IMR-90 (cell line): Measurements from ENCODE around the gene FAM168A. TPM values are rescaled to one million over a fixed set of nuclear protein-coding genes. Genes with fewer than 3 reads are reported as not detected.

Experiments used
- ATAC-seq: fragments of 200-7000 bp; cut with Tn5 transposase; 2 replicates; pipeline ENCODE4 v1.9.1; 2020; ENCODE audit warnings: low read depth, mild to moderate bottlenecking, moderate library complexity
- BruUV-seq: library from RNA; stranded (reverse); fragments of 400-500 nt; replicated peaks from 2 replicates; lab custom pipeline; 2021; lab: Mats Ljungman, UMichigan
- CTCF ChIA-PET: fragments of 300-600 bp; formaldehyde crosslinking; extraction: SDS; loops from one replicate; lab custom pipeline; 2021; ENCODE audit warnings: antibody characterized with exemption; lab: Yijun Ruan, JAX
- POLR2A ChIA-PET: fragments of 300-600 bp; sonication (Branson Sonifier 250); formaldehyde crosslinking; loops from one replicate; lab custom pipeline; 2022; ENCODE audit warnings: antibody characterized with exemption; ENCODE audit not compliant: unreplicated experiment; lab: Charles Lee
- DNase-seq: peaks from one replicate; pipeline ENCODE4 v3.0.0; 2013
- H2AFZ ChIP-seq: replicated peaks from 2 replicates; pipeline ENCODE3; 2013; ENCODE audit warnings: low read length, mild to moderate bottlenecking; ENCODE audit not compliant: poor library complexity
- H2AK5ac ChIP-seq: 2 replicates; pipeline ENCODE4 v1.6.1; 2013; ENCODE audit warnings: low read depth, low read length, inconsistent platforms
- H2AK9ac ChIP-seq: replicated peaks from 2 replicates; pipeline ENCODE3; 2013; ENCODE audit warnings: mild to moderate bottlenecking, low read depth, low read length, moderate library complexity; ENCODE audit not compliant: poor library complexity
- H2BK120ac ChIP-seq: 2 replicates; pipeline ENCODE4 v1.6.1; 2013; ENCODE audit warnings: low read depth, low read length, inconsistent platforms
- H2BK15ac ChIP-seq: 3 replicates; pipeline ENCODE4 v1.6.1; 2013; ENCODE audit warnings: low read depth, low read length, inconsistent platforms
- H2BK20ac ChIP-seq: 2 replicates; pipeline ENCODE4 v1.6.1; 2013; ENCODE audit warnings: low read depth, mild to moderate bottlenecking, inconsistent platforms, low read length, moderate library complexity
- H2BK5ac ChIP-seq: 2 replicates; pipeline ENCODE4 v1.6.1; 2013; ENCODE audit warnings: mild to moderate bottlenecking, low read depth, low read length, inconsistent platforms; ENCODE audit not compliant: poor library complexity, severe bottlenecking
- H3K14ac ChIP-seq: replicated peaks from 2 replicates; pipeline ENCODE4 v1.6.1; 2013; ENCODE audit warnings: low read depth, low read length, inconsistent platforms
- H3K18ac ChIP-seq: 2 replicates; pipeline ENCODE4 v1.6.1; 2013; ENCODE audit warnings: low read depth, low read length, control low read depth
- H3K23ac ChIP-seq: 2 replicates; pipeline ENCODE4 v1.6.1; 2013; ENCODE audit warnings: low read depth, low read length, inconsistent platforms
- H3K27ac ChIP-seq: 2 replicates; pipeline ENCODE4 v1.5.1; 2013; ENCODE audit warnings: mild to moderate bottlenecking, control low read depth, low read length; ENCODE audit not compliant: insufficient read depth
- H3K27me3 ChIP-seq: 2 replicates; pipeline ENCODE4 v1.6.1; 2013; ENCODE audit warnings: low read length; ENCODE audit not compliant: control insufficient read depth, insufficient read depth
- H3K36me3 ChIP-seq: 2 replicates; pipeline ENCODE4 v1.6.1; 2013; ENCODE audit warnings: low read length, mixed read lengths; ENCODE audit not compliant: control insufficient read depth, insufficient read depth
- H3K4ac ChIP-seq: 2 replicates; pipeline ENCODE4 v1.6.1; 2013; ENCODE audit warnings: low read depth, low read length, inconsistent platforms
- H3K4me1 ChIP-seq: 2 replicates; pipeline ENCODE4 v1.6.1; 2013; ENCODE audit warnings: low read length, mixed read lengths; ENCODE audit not compliant: control insufficient read depth, insufficient read depth
- H3K4me2 ChIP-seq: 2 replicates; pipeline ENCODE4 v1.6.1; 2013; ENCODE audit warnings: low read depth, mild to moderate bottlenecking, control low read depth, low read length, moderate library complexity
- H3K4me3 ChIP-seq: 2 replicates; pipeline ENCODE4 v1.5.1; 2013; ENCODE audit warnings: low read depth, mild to moderate bottlenecking, control low read depth, low read length, moderate library complexity; ENCODE audit not compliant: insufficient read depth
- H3K56ac ChIP-seq: 2 replicates; pipeline ENCODE4 v1.6.1; 2013; ENCODE audit warnings: low read length, inconsistent platforms; ENCODE audit not compliant: insufficient read depth; ENCODE audit errors: extremely low read depth
- H3K79me1 ChIP-seq, 2 experiments: 2 replicates each; pipeline ENCODE4 v1.6.1; 2013; ENCODE audit warnings: low read length in 2 of 2, inconsistent platforms in 1 of 2, low read depth in 1 of 2
- H3K9ac ChIP-seq: 2 replicates; pipeline ENCODE4 v1.6.1; 2013; ENCODE audit warnings: low read depth, low read length, control low read depth
- H3K9me1 ChIP-seq: 2 replicates; pipeline ENCODE4 v1.6.1; 2013; ENCODE audit warnings: low read length, inconsistent platforms; ENCODE audit not compliant: insufficient read depth
- H3K9me3 ChIP-seq: 2 replicates; pipeline ENCODE4 v1.6.1; 2013; ENCODE audit warnings: low read length; ENCODE audit not compliant: control insufficient read depth, insufficient read depth
- H4K20me1 ChIP-seq: 2 replicates; pipeline ENCODE4 v1.6.1; 2013; ENCODE audit warnings: low read length, inconsistent platforms; ENCODE audit not compliant: insufficient read depth
- H4K5ac ChIP-seq: 2 replicates; pipeline ENCODE4 v1.6.1; 2013; ENCODE audit warnings: mild to moderate bottlenecking, low read depth, low read length, control low read depth
- H4K8ac ChIP-seq, 2 experiments: 2 replicates each; pipeline ENCODE4 v1.6.1; 2013; ENCODE audit warnings: low read depth in 2 of 2, low read length in 2 of 2, control low read depth in 1 of 2, inconsistent platforms in 1 of 2
- H4K91ac ChIP-seq: 2 replicates; pipeline ENCODE4 v1.6.1; 2013; ENCODE audit warnings: low read depth, low read length, inconsistent platforms; ENCODE audit not compliant: insufficient read depth
- BHLHE40 ChIP-seq: fragments of 150-350 bp; IDR thresholded peaks from 2 replicates; pipeline ENCODE4 v1.6.1; 2016; ENCODE audit warnings: mild to moderate bottlenecking, low read depth, low read length
- CHD1 ChIP-seq: IDR thresholded peaks from 2 replicates; pipeline ENCODE4 v1.6.1; 2012; ENCODE audit warnings: low read depth, low read length, improper control_type of control experiment
- FOS ChIP-seq: fragments of 150-350 bp; IDR thresholded peaks from 2 replicates; pipeline ENCODE4 v1.6.1; 2016; ENCODE audit warnings: low read depth, low read length
- MAFK ChIP-seq: IDR thresholded peaks from 2 replicates; pipeline ENCODE4 v1.6.1; 2012; ENCODE audit warnings: low read depth, low read length, improper control_type of control experiment
- MAZ ChIP-seq: IDR thresholded peaks from 2 replicates; pipeline ENCODE4 v1.6.1; 2012; ENCODE audit warnings: low read depth, mild to moderate bottlenecking, low read length, improper control_type of control experiment, moderate library complexity, borderline replicate concordance
- MXI1 ChIP-seq: IDR thresholded peaks from 2 replicates; pipeline ENCODE4 v1.6.1; 2012; ENCODE audit warnings: low read depth, mild to moderate bottlenecking, low read length, moderate library complexity, borderline replicate concordance
- NFE2L2 ChIP-seq: fragments of 150-350 bp; IDR thresholded peaks from 2 replicates; pipeline ENCODE4 v1.6.1; 2016; ENCODE audit warnings: low read depth, mild to moderate bottlenecking, low read length
- RAD21 ChIP-seq: IDR thresholded peaks from 2 replicates; pipeline ENCODE4 v1.6.1; 2012; ENCODE audit warnings: low read length, improper control_type of control experiment
- RCOR1 ChIP-seq: IDR thresholded peaks from 2 replicates; pipeline ENCODE4 v1.6.1; 2012; ENCODE audit warnings: mild to moderate bottlenecking, low read length, improper control_type of control experiment; ENCODE audit not compliant: insufficient replicate concordance
- SMC3 ChIP-seq: fragments of 150-350 bp; IDR thresholded peaks from 2 replicates; pipeline ENCODE4 v1.6.1; 2016; ENCODE audit warnings: low read depth, mild to moderate bottlenecking, antibody characterized with exemption, low read length, moderate library complexity
- WGBS, 2 experiments: methylation state at CpG; one replicate each; pipeline versions ENCODE4 v1.1.5 to v1.1.7; 2013; ENCODE audit warnings: missing lambda C conversion rate in 2 of 2; ENCODE audit not compliant: insufficient read length in 1 of 2; ENCODE audit errors: extremely low coverage in 2 of 2; 5-methylcytosine and 5-hydroxymethylcytosine counted together
- dilution Hi-C: fragments of 300-500 bp; cut with HindIII; formaldehyde crosslinking; loops from one replicate; pipeline ENCODE4 v1.14.3; 2018; ENCODE audit warnings: low sequenced_read_pairs; ENCODE audit not compliant: unreplicated experiment
- in situ Hi-C: fragments of 300-500 bp; cut with MboI; formaldehyde crosslinking; loops from 3 replicates; pipeline ENCODE4 v1.14.3; 2019; ENCODE audit warnings: low sequenced_read_pairs, inconsistent platforms, mixed read lengths
- intact Hi-C: fragments of 100-400 bp; cut with micrococcal nuclease; formaldehyde crosslinking; loops from 2 replicates; pipeline ENCODE4 v1.10.0; 2022
- polyA plus RNA-seq, 3 experiments: library from polyadenylated mRNA; depleted of rRNA; stranded (reverse); fragments of >200 nt; gene quantifications; 2 replicates each; pipeline ENCODE4 v1.2.3, GENCODE V29; 2012; ENCODE audit warnings: low replicate concordance in 1 of 3
- total RNA-seq: library from RNA; depleted of rRNA; stranded (reverse); fragments of >200 nt; gene quantifications from 2 replicates; pipeline ENCODE4 v1.2.3, GENCODE V29; 2012
- TF ChIP-seq, protein P1 (sequence below): conservative IDR thresholded peaks from 2 replicates; pipeline ENCODE4 v1.5.1; 2012; ENCODE audit warnings: mild to moderate bottlenecking, low read depth, low read length, improper control_type of control experiment
- TF ChIP-seq, protein P2 (sequence below): fragments of 150-350 bp; IDR thresholded peaks from 2 replicates; pipeline ENCODE4 v1.6.1; 2017; ENCODE audit warnings: mild to moderate bottlenecking, antibody characterized with exemption, low read length, low read depth

FAM168A gene
- total and polyA plus RNA-seq, 2 of the 4 experiments (the other 2 are of a cell fraction), result 13.1 to 22.8 TPM

GRCh38 chr11:73539506-73540084 lies 58.3 kb downstream of the FAM168A start:
- no peak overlapping the region for H3K14ac ChIP-seq
- H3K56ac ChIP-seq, result no peak overlapping the region
- no peak overlapping the region for H4K91ac ChIP-seq
- H3K4me1 ChIP-seq, result no peaks in the 10 kb centered on the region
- WGBS, 2 experiments, result 100% methylated on average over 4 of the region's 5 CpGs; no CpG with 5 or more reads in 1 of the 2 experiments
- no peak overlapping the region for H4K5ac ChIP-seq
- intact Hi-C loops, result no loop called here
- no peak overlapping the region for H3K18ac ChIP-seq
- POLR2A ChIA-PET, result interaction anchor here (0.5 kb wide), 1 partner anchor 50 kb away, joined by 4 read pairs; no protein-coding TSS in a partner anchor
- no peak overlapping the region for H3K4ac ChIP-seq
- no peak overlapping the region for H2AFZ ChIP-seq
- H2BK20ac ChIP-seq, result no peak overlapping the region
- H3K27ac ChIP-seq, result no peak overlapping the region
- no peak overlapping the region for H3K4me3 ChIP-seq
- no peak overlapping the region for H2BK120ac ChIP-seq
- peaks cover 9% of the 10 kb centered on the region; the same call in 1 of the 2 replicates for H4K20me1 ChIP-seq
- no peak overlapping the region for H3K23ac ChIP-seq
- H2AK5ac ChIP-seq, result no peak overlapping the region
- no peak overlapping the region for H2BK5ac ChIP-seq
- H3K27me3 ChIP-seq, result no peaks in the 10 kb centered on the region
- TF ChIP-seq RAD21, result no peak
- no peak for TF ChIP-seq SMC3
- no peak for TF ChIP-seq BHLHE40
- TF ChIP-seq MXI1, result no peak
- no peak for TF ChIP-seq MAFK
- TF ChIP-seq, protein P1, sequence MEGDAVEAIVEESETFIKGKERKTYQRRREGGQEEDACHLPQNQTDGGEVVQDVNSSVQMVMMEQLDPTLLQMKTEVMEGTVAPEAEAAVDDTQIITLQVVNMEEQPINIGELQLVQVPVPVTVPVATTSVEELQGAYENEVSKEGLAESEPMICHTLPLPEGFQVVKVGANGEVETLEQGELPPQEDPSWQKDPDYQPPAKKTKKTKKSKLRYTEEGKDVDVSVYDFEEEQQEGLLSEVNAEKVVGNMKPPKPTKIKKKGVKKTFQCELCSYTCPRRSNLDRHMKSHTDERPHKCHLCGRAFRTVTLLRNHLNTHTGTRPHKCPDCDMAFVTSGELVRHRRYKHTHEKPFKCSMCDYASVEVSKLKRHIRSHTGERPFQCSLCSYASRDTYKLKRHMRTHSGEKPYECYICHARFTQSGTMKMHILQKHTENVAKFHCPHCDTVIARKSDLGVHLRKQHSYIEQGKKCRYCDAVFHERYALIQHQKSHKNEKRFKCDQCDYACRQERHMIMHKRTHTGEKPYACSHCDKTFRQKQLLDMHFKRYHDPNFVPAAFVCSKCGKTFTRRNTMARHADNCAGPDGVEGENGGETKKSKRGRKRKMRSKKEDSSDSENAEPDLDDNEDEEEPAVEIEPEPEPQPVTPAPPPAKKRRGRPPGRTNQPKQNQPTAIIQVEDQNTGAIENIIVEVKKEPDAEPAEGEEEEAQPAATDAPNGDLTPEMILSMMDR, result no peak
- no peak for TF ChIP-seq MAZ
- TF ChIP-seq, protein P2, sequence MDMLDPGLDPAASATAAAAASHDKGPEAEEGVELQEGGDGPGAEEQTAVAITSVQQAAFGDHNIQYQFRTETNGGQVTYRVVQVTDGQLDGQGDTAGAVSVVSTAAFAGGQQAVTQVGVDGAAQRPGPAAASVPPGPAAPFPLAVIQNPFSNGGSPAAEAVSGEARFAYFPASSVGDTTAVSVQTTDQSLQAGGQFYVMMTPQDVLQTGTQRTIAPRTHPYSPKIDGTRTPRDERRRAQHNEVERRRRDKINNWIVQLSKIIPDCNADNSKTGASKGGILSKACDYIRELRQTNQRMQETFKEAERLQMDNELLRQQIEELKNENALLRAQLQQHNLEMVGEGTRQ, result no peak
- TF ChIP-seq RCOR1, result no peak
- no peak for TF ChIP-seq NFE2L2
- no peak for TF ChIP-seq CHD1
- no peak for TF ChIP-seq FOS
- DNase-seq (no peak), ATAC-seq (no peak)
- no peaks in the 10 kb centered on the region for H3K9me3 ChIP-seq
- in situ Hi-C loops, result no loop called here
- CTCF ChIA-PET, result no interaction called here
- no peak overlapping the region for H2BK15ac ChIP-seq
- H3K4me2 ChIP-seq, result no peak overlapping the region
- no peaks in the 10 kb centered on the region for H3K9me1 ChIP-seq
- dilution Hi-C loops, result no loop called here
- H2AK9ac ChIP-seq, result no peak overlapping the region
- H3K9ac ChIP-seq, result no peak overlapping the region
- H4K8ac ChIP-seq, result no peak overlapping the region
- H3K36me3 ChIP-seq, result no peaks in the 10 kb centered on the region
- BruUV-seq, result no TSS peak
- peaks cover 3 to 34% of the 10 kb centered on the region in 2 experiments; a peak in 3 of 4 replicates for H3K79me1 ChIP-seq
